ENCODE data around the gene GCNT4.

GCNT4 gene

DNA sequence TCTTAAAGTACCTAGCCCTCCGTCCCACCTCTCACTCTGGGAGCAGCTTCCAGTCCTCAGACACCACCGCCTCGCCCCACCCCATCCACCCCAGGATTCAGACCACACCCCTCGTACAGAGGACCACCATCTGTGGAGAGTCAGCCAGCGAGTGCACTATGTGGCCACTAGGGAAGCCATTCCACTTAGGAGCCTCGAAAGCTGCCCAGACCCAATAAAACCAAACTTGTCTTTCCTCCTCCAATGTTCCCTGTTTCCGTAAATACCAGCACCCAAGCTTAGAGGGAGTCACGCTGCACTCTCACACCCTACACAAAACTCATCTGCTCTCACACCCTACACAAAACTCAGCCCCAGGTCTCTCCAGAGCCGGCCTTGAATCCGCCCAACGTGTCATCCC lies 1.9 kb downstream of the GCNT4 start:
- no peak for DNase-seq (ENCODE audit: low read depth, low spot score)

DNA sequence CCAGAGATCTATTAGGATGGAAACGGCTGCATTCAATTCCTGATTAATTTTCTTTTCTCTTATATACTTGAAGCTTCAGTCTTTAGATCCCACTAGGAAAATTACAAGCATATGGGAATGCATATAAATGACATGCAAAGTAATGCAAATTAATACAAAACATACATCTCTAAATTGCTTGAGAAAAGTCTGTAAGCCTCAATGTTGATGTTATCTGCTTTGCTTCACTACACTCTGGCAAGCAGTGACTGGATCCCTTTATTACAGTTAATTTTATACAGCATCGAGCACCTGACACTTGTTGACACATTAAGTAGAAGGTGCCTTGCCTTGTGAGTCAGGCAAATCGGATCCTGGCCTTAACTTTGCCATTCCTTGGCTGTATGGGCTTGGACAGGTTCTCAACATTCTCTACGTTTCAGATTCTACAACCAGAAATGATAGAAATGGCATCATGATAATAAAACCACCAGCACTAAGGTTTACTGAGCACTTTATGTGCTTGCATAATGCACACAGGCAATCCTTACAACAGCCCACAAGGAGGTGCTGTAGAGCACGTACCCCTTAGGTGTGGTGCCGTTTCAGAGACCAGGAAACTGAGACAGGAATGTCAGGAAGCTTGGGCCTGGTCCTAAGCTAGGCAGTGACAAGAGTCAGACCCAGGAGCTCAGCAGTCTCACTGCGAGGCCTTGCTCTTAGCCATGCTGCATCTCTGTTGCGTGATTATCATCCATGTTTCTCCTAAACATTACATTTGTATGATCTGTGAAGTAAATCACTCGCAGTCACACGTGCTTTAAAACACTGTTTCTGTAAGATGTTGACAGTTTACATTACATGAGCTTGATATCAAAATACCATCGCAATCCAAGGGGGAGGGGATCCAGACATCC lies 2.7 kb downstream of the GCNT4 start:
- peak; percentile 58 for DNase-seq (ENCODE audit: low read depth, low spot score)

DNA sequence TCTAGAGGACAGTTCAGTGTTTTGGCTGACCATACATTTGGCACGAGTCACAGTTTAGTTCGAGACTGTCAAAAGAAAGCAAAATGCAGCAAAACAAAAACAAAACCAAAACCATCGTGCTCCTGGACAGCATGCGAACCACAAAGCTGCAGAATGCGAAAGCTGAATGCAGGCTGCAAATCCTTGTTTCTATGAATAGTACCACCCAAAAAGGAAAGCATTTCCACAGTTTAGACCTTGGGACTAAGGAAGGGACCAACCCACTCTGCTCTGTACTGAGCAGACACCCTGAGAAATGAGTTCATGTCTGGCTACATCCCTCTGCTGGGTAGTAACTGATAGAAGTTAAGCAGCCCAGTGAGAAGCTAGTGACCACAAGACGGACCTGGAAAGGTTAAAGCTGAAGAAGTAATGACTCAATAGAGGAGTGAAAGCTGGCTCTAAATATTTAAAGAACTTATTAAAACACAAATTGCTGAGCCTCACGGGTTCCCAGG lies 3.9 kb downstream of the GCNT4 start:
- no peak for DNase-seq (ENCODE audit: low read depth, low spot score)

DNA sequence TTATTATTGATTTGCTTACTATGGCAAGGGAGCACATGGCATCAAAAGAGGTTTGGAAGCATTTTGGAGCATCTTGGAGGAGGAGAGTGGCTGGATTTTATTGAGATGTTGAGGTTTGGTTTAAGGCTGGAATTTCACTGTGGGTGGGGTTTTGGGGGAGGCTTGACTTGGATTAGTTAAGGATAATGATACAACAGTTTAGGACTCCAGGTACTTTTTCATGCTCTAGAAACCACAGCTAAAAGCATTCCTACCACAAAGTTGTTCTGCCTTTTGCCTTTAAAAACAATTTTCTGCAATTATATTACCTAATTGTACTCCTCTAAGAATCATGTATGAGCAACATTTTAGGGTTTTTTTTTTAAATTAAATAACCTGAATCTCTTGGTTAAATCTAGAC lies 5.0 kb downstream of the GCNT4 start:
- no peak for DNase-seq (ENCODE audit: low read depth, low spot score)

DNA sequence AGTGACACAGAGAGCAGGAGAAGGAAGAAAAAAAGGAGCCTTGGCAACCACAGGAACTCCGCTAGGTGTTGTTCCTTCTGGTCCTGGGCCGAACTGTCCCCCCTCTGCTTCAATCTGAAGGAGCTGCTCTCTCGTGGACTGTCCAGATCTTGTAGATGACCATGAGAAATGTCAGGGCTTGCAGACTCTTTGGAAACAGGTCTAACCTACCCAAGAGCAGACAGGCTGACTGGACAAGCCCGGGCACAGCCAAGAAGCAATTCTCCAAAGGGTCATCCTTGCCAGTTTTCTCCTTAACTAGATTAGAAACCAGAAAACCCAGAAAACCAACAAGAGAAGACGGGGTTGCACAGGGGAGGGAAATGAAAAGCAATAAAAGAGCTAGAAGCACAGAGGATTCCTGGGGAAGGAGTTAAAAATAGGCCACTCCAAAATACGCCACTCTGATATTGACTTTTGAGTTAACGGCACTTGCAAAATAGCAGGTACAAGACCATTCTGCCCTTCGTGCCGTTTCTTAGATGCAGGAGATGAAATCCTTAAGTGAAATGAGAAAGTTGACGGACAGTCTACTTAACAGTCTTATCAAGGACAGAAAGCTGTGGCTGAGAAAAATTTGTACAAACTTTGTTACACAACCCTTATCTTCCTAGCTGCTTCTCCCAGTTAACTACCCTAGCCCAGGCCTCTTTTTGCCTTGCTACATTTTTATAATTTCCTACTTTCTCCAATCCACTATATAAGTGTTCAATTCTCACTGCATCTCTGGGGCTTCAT lies 5.8 kb downstream of the GCNT4 start:
- DNase-seq (ENCODE audit: low read depth, low spot score), result no peak

DNA sequence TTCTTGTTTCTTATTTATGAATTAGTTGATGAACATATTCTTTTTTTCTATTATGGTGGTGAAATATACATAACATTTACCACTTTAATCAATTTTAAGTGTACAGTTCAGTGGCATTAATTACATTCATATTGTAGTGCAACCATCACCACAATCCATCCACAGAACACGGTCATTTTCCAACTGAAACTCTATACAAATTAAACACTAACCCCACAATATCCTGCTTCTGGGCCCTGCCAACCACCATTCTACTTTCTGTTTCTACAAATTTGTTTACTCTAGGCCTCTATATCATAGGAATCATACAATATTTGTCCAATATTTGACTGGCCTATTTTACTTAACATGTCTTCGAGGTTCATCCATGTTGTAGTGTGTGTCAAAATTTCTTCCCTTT lies 7.3 kb downstream of the GCNT4 start:
- DNase-seq (ENCODE audit: low read depth, low spot score), result no peak

DNA sequence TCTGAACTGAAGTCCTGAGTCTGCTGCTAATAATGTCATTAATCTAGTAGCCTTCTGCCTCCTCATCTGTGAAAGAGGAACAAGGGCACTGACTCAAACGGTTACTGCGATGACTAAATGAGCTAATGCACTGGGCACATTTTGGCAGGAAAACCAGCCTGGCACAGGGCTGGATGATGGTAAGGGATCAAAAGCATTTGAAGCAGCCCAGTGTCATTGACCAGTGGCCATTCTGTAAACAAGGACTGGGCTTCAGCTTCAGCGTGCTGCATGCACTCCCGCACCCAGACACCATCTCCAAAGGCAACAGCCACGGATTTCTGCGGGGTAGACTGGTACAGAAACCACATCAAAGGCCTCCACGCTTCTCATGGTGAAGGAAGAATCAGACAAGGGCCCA lies 8.0 kb downstream of the GCNT4 start:
- DNase-seq (ENCODE audit: low read depth, low spot score), result no peak

DNA sequence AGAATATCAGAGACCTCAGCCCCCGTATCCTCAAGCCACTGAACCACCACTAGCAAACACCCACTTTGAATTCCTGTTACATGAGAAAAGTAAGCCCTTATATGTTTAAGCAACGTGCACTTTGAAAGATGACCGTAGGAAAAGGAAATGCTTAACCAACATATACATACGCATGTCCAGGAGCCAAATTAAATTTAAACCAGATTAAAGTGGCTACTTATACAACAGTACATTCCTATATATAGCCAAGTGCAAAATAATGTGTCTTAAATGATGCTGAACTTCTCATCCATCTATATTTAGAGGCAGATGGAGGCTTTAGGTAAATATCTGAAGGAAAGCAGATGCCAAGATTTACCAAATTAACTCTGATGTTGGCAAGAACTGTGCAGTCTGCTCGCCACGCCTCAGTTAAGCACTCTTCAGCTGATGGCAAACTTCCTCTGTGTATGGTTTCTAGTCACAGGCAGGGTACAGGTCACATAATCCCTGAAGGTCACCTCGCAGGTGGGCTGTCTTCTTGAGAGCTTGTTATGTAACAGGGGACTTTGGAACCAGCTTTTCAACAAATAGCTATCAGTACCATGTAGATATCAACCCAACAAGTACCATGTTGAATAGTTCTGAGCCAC lies 8.6 kb downstream of the GCNT4 start:
- DNase-seq (ENCODE audit: low read depth, low spot score), result no peak

DNA sequence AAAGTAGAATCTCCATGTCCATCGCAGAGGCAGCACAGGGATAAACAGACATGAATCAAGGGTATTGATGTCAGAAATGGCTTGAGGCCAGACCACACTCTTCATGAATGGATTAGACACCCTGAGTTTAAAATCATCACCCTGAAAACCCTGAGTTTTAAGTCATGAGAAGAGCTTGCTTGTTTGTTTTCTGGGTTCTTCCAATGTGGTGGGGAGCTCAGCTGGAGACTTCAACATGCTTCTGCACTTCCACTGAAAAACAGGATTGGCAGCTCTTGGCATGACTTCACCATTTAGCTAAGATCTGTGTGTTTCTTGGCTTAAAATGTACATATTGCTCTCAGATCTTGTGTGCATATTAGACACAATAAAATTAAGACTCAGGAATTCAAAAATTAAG lies 9.8 kb downstream of the GCNT4 start:
- DNase-seq (ENCODE audit: low read depth, low spot score), result no peak

DNA sequence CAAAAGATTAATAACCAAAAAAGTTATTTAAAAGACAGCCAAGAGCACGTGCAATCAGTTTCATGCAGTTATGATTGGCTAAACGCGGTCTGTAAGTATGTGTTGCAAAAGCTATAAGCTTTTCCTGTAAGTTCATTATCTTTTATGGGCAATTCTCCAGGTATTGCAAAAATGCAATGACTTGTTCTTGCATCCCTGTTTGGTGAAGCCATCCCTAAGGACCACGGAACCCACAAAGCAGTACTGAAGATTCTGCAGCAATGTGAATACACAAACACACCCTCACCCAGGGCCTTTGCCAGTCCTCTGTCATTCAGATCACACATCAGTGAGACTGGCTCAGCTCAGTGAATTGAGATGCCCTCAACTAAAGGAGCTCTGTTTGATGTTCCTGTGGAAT lies 11.4 kb downstream of the GCNT4 start:
- DNase-seq (ENCODE audit: low read depth, low spot score), result no peak

DNA sequence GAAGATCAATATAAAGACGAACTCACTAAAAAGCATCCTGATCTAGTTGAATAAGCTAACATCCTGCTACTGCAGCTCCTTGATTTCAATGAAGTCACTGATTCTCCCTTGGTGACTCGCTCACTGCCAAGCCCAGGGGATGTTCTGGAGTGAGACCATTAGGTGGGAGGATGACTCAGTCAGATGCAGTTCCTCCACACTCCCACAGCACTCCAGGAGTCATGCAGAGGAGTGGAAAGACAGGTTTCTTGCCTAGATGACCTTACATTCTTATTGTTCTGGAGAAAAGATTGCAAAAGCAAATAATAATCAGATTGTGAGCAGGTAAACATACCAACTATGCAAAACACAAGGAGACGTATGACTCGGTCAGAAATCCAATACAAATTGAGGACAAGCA lies 15.3 kb downstream of the GCNT4 start:
- no peak for DNase-seq (ENCODE audit: low read depth, low spot score)

DNA sequence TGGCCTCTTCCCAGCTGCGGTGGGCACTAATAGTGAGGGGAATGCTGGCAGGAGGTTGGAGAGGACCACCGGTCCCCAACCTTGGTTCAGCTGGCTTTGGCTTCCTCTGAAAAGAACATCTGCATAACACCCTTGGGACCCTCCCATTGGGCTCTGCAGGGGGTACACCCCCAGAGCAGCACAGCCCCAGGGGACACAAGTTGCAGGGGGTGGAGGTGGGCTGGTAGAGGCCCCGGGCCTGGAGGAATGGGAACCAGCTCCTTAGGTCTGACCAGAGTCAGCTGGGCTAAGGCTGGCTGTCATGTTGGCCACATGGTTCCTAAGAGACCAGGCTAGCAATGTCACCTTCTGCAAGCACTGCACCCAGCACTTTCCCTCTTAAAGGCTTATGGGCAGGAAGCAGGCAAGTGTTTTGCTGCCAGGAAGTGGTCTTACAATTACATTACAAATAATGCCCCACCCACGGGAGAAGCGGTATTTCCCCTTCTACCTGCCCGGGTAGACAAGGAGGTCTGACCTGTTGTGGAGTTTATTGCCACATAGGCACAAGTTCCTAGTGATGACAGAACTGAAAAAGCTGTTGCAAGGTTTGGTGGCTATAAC lies 18.1 kb downstream of the GCNT4 start:
- no peak for DNase-seq (ENCODE audit: low read depth, low spot score)

DNA sequence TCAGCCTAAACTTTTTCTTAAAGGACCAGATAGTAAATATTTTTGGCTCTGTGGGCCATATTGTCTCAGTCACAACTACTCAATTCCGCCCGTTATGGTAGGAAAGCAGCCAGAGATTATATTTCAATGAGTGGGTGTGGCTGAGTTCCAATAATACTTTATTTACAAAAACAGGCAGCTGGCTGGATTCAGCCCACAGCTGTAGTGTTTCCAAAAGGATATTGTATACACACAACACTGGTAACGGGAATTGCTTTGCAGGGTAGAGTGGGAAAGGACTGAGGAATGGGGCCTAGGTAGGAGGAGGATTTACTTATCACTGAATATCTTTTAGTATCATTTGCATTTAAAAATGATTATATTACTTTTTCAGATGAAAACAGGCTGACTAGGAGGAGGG lies 21.0 kb downstream of the GCNT4 start:
- DNase-seq (ENCODE audit: low read depth, low spot score), result no peak

DNA sequence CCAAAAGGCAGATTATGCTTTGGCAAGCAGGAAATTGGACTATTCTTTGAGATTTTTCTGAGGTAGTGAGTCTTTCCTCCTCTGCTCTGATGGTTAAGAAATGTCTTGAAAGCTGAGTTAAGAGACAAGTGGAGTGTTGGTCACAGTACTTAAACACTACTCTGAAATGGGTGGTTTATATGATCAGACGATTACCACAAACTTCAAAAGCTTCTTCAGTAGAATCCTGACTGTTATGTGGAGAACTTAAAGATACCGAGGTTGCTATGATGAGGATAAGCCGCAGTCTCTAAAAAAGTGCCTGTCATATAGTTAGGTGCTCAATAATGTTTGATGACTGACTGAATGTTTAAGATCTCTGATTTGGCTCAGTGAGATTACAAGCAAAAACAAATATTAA lies 24.3 kb downstream of the GCNT4 start:
- no peak for DNase-seq (ENCODE audit: low read depth, low spot score)

DNA sequence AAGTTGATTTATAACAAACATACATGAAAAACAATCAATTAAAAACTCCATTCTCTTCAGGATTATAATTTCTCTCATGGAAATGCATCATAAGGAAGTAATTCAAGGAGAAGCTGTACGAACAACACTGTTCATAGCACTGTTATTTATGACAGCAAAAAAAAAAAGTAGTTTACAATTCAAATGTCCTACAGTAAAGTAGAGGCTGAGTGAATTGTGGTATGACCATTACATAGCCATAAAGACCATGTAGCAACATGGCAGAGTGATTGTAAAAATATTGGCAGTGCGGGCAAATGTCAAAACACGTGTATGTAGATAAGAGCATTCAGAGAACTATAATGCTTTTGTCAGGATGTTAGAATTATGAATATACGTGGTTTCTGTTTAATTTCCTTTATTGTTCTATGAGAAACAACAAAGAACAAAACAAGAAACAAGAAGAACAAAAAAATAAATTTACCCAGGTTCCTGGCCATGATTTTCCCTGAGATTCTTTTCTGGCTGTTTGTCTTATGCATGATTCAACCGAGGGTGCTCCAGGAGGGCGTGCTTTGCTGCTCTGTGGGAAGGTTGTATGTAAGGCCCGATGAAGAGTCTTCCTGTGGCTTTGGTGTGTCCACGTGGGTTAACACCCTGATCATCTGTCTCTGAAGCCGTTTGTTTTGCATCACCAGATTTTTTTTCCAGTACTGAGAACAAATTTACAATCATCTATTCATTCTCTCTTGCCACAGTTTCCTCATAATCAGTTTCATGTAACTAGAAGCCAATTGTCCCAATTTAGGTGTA lies 28.8 kb downstream of the GCNT4 start:
- no peak for DNase-seq (ENCODE audit: low read depth, low spot score)

DNA sequence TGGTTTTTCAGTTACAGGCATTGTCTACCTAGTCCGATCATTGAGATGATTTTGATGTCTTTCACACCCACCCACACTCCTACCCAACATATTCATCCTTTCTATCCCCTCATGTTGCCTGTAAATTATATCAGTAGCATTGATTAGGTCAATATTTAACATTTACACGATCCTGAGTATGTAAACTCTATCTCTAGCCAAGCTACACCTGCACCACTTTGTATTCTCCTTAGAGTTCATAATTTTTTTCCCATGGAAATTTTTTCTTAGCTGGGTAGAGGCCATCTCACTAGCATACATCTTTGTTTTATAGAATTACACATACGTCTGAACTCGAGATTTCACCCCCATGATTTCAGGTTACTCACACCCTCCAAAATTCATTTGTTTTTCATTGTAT lies 30.6 kb downstream of the GCNT4 start:
- no peak for DNase-seq (ENCODE audit: low read depth, low spot score)

DNA sequence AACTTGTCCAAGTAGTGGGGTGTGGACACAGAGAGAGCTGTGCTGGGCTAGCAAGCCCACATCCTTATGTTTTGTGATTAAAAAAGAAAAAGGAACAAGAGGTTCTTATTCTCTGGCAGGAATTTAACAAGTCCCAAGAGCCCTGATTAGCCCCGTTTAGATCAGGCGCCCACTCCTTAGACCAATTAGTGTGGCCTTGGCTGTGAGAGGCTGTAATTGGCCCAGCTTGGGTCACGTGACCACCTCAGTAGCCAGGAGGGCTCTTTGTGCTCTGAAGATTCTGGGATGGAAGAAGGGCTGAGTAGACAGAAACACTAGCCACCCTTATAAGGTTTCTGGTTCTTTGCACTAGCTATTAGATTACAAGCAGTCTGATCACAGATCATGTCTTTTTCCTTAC lies 31.1 kb downstream of the GCNT4 start:
- no peak for DNase-seq (ENCODE audit: low read depth, low spot score)

DNA sequence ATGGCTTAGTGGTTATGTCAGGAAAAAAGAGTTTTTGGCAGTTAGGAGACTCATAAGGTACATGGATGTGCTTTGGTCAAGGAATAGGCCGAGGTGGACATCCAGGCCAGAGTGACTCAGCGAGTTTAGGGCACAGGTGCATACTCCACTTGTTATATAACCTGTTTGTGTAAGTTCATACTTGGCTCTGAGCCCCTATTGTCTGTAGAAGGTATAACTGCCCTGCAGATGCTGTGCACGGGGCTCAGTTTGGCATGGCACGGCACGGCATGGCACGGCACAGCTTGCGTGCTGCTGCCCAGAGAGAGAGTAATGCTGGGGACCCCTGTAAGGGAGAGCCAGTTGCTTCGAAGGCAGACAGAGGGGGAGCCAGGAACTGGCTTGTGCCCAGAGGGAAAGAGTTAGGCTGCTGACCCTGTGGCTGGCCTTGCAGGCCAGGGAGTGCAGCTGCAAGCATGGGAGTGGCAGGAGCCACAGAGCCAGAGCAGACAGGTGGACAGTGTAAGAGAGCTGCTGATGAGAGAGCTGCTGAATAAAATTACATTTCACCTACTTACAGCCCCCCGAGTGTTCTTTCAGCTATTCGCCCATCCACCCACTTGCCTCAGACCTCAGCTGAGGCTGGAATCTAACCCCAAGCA lies 32.2 kb downstream of the GCNT4 start:
- DNase-seq (ENCODE audit: low read depth, low spot score), result no peak

DNA sequence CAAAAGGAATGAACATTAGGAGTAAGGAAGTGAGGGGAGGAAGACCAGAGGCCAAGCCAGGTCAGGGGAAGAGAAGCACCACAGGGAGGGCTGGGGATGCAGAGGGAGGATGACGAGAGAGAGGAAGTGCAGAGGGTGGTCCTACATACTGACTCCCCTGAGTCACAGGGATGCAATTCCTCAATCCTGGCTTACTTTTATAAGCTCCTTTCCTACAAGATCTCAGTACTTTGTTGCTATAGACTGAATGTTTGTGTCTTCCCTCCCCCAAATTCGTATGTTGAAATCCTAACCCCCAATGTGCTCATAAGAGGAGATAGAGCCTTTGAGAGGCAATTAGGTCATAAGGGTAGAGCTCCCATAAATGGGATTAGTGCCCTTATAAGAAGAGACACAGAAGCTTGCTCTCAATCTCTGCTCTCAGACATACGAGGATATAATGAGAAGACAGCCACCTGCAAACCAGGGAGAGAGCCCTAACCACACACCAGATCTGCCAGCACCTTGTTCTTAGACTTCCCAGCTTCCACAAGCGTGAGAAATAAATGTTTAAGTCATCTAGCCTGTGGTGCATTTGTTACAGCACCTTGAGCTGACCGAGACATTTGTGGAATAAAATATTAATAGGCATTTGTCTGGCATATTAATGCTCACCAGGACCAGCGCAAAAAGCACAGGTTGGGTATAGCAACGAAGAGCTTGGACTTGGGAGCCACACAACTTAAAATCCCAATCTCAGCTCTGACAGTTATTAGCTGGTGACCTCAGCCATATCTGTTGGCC lies 33.4 kb downstream of the GCNT4 start:
- DNase-seq (ENCODE audit: low read depth, low spot score), result no peak

DNA sequence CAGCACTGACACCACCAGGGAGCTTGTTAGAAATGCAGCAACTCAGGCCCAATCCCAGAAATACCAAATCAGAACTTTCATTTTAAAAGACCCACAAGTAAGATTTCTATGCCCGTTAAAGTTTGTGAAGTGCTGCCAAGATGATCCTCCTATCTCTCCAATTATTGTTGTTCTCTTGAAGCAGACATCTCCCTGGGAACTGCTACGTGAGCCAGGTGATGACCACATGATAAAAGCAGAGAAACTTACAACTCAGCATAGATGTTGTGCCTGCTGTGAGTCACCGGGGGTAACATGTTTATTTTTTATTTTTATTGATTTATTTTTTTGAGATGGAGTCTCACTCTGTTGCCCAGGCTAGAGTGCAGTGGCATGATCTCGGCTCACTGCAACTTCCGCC lies 34.4 kb downstream of the GCNT4 start:
- DNase-seq (ENCODE audit: low read depth, low spot score), result no peak
